HG03175 (cell line): ENCODE results near the gene PTPRG.

Experiments
- ATAC-seq: cut with Tn5 transposase; IDR thresholded peaks from one replicate; pipeline ENCODE4 v1.9.1; 2021; ENCODE audit warnings: mild to moderate bottlenecking, moderate library complexity; ENCODE audit not compliant: unreplicated experiment

PTPRG gene

DNA sequence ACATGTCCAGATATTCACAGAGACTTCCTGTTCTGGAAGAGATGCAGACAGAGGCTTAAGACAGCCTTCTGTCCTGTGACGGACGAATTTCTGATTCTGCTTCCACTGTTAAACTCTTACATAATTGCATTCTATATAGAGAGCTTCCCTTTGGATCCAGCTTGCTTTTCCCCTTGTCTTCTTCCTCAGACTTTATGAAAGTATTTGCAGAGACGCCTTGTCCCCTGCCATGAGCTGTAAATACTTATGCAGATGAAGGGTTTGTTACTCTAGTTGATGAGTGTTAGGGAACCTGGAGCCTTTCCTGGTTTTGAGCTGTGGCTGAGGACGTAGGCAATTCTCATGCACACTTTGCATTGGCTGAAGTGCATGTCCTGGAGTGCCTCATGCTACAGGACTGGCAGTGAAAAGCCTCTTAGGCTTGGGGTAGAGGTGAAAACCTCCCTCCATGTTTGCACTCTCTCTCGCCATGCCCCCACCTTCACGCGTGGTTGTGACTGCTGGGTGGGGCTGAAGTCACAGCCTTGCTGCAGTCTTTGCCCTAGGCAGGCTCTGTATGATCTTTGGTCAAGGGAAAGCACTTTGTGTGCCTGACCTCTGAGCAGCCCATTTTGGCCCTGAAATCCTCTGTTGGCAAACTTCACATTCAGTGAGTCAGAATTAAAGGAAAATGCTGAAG lies 286.6 kb downstream of the PTPRG start:
- no peak for ATAC-seq

- no peak for ATAC-seq
Measured at GRCh38 chr3:61848885-61849284, 287.5 kb downstream of the PTPRG start.

DNA sequence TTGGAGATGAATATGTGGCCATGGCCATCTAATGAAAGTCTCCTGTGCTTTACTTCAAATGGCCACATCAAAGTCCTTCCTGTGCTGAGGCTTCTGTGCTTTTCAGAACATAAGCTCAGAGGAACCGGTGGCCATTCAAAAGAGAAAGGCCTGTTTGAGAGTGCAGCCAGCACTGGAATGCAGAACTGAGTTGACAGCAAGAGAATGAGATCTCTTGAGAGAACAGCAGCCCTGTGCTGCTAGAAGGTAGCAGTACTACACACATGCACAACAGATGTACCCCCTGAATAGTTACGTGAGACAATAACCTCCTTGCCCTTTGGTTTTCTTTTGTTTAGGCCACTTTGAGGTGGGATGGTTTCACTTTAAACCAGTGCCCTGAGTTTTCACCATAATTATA lies 292.5 kb downstream of the PTPRG start:
- ATAC-seq: no peak

DNA sequence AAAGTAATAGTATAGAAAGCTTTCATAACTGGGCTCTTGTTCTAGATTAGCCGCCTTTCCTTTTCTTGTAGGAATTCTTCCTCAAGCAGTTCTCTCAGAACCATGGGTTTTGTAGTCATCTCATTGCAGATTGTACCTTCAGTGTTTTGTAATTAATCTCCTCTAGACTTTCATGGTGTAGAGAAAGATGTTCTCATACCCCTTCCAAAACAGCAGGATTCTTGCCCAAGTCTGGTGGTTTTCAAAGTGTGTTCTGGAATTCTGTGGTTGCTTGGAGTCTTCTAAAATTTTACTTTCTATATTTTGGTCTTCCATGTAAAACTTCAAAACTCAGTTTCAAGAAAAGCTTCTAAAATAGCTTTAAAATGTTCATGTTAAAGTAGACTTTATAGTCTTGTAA lies 293.8 kb downstream of the PTPRG start:
- ATAC-seq: no peak

DNA sequence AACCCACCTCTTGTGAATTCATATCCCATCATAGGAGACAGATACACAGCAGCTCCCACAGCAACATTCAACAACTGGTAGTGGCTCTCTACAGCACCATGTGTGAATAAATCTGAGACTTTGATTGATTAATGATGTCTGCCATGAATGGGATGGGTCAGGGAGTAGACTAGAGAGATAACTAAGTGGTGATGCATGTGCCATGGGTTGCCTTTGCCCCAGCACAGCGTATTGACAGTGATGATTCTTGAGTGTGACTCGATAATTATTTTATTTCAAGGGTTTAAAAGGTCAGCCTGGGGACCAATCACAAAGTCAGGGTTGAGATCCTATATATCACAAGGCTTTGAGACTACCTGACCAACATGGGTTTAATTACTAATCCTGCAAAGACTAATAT lies 295.9 kb downstream of the PTPRG start:
- ATAC-seq: no peak

DNA sequence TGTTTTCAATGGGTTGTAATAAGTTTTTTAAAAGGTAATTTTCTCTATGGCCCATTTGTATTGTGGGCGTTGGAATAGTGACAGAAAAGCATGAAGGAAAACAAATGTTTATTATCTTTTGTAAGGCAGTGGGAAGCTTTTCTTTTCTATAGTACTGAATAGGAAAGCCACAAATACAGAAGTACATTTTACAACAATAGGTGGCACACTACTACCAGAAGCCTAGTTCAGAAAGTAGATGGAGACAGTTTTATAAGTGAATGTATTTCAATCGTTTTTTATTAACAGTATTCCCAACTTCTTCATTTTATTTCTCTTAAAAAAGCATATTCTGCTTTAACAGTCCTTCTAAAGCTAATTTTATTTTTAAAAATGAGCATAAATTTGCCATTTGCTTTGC lies 296.7 kb downstream of the PTPRG start:
- no peak for ATAC-seq

GRCh38 chr3:61861410-61861809 lies 300.0 kb downstream of the PTPRG start:
- no peak for ATAC-seq

DNA sequence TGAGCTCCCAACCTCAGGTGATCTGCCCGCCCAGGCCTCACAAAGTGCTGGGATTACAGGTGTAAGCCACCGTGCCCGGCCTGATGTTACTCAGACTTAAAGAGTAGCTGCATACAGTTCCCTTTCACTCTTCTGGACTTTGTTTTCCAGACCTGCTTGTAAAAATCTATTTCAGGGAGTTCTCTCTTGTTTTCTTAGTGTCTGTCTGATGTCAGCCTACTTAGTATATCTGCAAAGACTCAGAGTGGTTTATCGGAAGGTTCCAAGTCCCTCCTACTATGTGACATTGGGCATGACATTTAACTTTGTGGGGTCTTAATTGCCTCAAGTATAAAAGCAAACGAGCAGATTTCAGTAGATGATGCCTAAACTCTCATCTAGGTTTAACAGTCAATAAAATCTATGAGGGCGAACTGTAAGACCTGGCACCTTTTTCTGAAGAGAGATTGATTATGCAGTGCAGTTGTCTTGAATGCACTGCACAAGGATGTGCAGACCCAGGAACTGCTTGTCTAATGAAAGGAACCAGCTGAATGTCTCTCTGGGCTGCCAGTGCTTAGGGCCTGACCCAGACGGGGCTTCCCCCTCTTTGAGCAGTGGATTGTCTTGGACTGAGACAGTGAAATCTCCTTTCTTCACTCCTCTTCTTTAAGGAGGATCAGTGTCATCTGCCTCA lies 301.4 kb downstream of the PTPRG start:
- ATAC-seq: no peak

DNA sequence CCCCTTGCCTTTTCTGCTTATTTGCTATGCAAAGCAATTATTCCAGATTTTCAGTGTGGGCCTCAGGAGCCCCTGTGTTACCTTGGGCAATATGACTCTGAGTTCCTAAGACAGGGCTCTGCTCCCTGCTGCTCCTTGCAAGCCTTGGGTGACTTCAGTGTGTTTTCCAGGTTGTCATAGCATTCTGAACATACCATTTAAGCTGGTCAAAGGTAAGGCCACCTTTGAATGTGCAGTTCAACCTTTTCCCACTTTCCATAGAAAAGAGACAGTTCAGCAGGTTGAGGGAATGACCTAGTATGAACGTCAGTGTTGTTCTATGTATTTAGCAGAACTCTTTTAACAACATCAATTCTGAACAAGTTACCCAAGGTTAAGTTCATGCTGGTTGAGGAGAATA lies 302.2 kb downstream of the PTPRG start:
- no peak for ATAC-seq

- no peak for ATAC-seq
Measured at GRCh38 chr3:61864886-61865285, 303.5 kb downstream of the PTPRG start.

DNA sequence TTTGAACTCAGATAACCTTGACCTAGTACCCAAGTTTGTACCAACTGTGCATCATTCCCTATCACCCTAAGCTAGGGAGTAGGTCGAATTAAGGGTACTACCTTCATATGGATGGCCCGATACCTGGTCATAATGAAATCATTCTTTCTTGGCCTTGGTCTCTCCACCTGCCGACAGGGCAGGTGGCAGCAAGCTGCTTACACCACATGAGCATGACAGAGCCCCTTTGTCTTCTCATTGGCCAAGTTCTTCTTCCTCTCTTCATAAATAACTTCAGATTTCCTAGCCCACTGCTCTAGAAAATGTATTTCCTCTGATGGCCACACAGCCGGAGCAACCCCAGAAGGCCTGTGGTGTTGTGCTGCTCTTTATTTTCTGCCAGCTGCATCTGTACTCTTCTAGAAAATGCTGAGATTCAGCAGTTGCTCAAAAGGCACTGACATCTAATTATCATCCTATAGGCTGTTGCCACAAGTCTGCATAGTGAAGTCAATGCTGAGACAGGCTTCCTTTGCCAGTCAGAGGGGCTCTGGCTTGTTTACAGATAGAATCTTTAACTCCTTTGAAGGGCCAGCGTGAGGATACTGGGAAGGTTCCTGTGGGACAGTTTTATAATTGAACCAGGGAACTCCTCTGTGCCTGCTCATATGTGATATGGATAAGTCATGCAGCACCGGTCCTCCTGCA lies 304.2 kb downstream of the PTPRG start:
- ATAC-seq: no peak

DNA sequence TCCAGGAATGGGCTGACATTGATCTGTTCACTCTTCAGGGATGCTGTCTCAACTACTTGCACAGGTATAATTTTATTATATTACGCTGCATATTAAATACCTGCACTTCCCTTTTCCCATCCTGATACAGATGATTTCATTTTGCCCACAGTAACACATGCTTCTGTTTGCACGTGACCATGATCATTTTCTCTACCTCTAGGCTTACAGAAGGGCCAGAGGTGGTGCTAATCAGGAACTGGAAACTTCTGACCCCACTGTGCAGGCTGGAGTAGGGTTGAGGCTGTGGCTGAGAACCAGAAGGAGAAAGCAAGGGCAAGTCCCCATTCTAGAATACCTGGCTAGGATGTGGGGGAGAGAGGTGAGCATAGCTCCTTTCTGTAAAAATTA lies 304.8 kb downstream of the PTPRG start:
- ATAC-seq: no peak

DNA sequence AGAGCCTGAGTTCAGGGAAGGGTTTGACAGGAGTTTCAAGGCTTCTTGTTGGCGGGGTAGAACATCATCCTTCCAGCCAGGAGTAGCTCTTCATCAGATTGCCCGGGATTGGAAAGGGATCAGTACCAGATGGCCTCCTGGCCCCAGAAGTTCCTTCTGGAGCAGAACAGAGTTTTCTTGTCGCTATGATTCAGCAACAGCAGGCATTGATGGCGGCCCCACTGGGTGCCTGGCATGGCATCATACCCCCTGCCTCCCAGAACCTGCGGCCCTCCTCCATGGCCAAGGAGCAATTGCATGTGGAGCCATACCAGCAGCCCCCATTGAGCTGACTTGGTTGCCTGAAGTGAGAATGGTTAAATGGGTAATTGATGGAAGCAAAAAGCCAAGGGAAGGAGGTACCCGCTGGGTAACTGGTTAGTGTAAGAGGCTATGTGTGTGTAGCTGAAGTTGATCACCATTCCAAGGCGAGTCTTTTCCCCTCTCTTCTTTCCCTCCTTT lies 305.6 kb downstream of the PTPRG start:
- ATAC-seq: no peak

DNA sequence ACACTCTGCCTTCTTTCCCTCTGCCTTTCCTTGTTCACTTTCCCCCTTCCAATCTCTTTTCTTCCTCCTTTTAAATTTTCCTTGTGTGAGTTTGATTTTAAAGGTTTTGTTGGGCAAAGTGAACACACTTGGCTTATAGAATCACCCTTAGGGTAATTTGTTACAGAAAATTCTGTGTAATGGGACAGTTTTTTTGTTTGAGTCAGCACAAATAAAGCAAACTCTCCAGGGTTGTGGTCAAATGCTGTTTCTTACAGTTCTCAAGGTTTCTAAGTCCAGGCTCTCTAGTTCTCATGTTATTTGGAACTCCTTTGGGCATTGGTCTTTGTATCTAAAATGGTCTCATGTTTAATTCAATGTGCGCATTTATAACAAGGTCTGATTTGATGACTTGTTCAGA lies 307.1 kb downstream of the PTPRG start:
- ATAC-seq: no peak

DNA sequence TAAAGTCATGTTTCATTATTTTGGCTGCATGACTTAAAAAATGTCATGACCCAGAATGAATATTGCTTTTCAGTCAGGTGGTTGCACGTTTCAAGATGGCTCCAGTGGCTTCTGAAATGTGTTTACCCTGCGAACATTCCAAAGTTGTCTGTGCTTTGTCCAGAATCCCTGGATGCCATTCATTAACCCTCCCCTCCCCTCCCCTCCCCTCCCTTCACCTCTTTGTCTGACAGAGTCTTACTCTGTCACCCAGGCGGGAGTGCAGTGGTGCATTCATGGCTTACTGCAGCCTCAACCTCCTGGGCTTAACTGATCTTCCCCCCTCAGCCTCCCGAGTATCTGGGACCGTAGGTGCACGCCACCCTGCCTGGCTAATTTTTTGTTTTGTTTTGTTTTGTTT lies 308.0 kb downstream of the PTPRG start:
- no peak for ATAC-seq

DNA sequence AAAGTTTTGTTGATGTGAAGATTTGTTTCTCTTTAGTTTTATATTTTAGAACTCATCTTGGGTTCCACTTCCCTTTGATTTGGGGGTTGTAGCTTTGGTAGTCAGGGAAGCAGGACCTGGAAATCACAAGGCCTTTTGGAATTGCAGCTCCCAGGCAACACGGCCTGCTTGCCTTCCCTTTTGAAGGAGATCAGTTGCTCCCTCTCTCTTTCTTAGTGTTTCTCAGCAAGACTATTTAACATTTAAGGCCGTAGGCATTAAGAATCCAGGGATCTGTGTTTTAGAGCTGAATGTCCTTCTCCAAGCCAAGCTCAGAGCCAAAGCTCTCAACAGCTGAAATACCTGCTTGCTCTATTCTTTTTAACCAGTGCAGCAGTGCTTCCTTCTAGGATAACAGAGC lies 310.3 kb downstream of the PTPRG start:
- ATAC-seq: no peak

GRCh38 chr3:61872077-61872706 lies 310.8 kb downstream of the PTPRG start:
- no peak for ATAC-seq

GRCh38 chr3:61875046-61875844 lies 313.9 kb downstream of the PTPRG start:
- ATAC-seq: no peak

- no peak for ATAC-seq
Measured at GRCh38 chr3:61875976-61876671, 314.8 kb downstream of the PTPRG start.

- ATAC-seq: no peak
Measured at GRCh38 chr3:61876797-61877196, 315.4 kb downstream of the PTPRG start.
